Immature natural killer cell (primary cell): Measurements from ENCODE around the gene RYR1. TPM values are rescaled to one million over a fixed set of nuclear protein-coding genes. Genes with fewer than 3 reads are reported as not detected.
"Not testable (repeated sequence)": the region's sequence is repeated elsewhere in the genome, so short reads cannot be mapped to it uniquely, and the experiment has no call there.

Source experiments
- DNase-seq, 3 donors: peaks; one replicate each; pipeline ENCODE4 v3.0.0; 2022; ENCODE audit warnings: mixed read lengths in 1 of 3
- H3K27ac Mint-ChIP-seq, 6 donors: one replicate each; pipeline ENCODE4 v1.8.0; 2020; ENCODE audit warnings: mixed read lengths in 6 of 6, mild to moderate bottlenecking in 5 of 6, inconsistent platforms in 4 of 6, moderate library complexity in 3 of 6
- H3K27me3 Mint-ChIP-seq, 3 donors: one replicate each; pipeline ENCODE4 v1.8.0; 2020 to 2021; ENCODE audit warnings: low read depth in 3 of 3, mild to moderate bottlenecking in 3 of 3, mixed read lengths in 3 of 3, moderate library complexity in 3 of 3, inconsistent platforms in 1 of 3
- H3K36me3 Mint-ChIP-seq, 3 donors: one replicate each; pipeline ENCODE4 v1.8.0; 2020; ENCODE audit warnings: mixed read lengths in 3 of 3, inconsistent platforms in 2 of 3, mild to moderate bottlenecking in 2 of 3
- H3K4me1 Mint-ChIP-seq, 2 donors: one replicate each; pipeline ENCODE4 v1.8.0; 2020; ENCODE audit warnings: inconsistent platforms in 2 of 2, mild to moderate bottlenecking in 2 of 2, mixed read lengths in 2 of 2, moderate library complexity in 1 of 2
- H3K4me3 Mint-ChIP-seq, 5 donors: one replicate each; pipeline ENCODE4 v1.8.0; 2020; ENCODE audit warnings: mild to moderate bottlenecking in 5 of 5, mixed read lengths in 5 of 5, inconsistent platforms in 3 of 5, moderate library complexity in 3 of 5
- H3K9me3 Mint-ChIP-seq, 6 donors: one replicate each; pipeline ENCODE4 v1.8.0; 2020; ENCODE audit warnings: mild to moderate bottlenecking in 6 of 6, mixed read lengths in 6 of 6, inconsistent platforms in 4 of 6, moderate library complexity in 3 of 6
- polyA plus RNA-seq, 3 donors: library from polyadenylated mRNA; unstranded; fragments of 300-500 nt; fragmentation: Illumina TruSeq; gene quantifications; one replicate each; pipeline ENCODE4 v1.2.3, GENCODE V29; 2021

Gene RYR1
- polyA plus RNA-seq, 3 donors from 2014 or later = 0.04 TPM; not detected in 2

- H3K4me1 Mint-ChIP-seq = peaks cover 6% of the 10 kb centered on the region in 2 donors
- H3K4me3 Mint-ChIP-seq = no peak overlapping the region
- no peak overlapping the region for H3K27ac Mint-ChIP-seq
- DNase-seq = no peak
- H3K9me3 Mint-ChIP-seq = no peaks in the 10 kb centered on the region
- H3K27me3 Mint-ChIP-seq = no peaks in the 10 kb centered on the region
- H3K36me3 Mint-ChIP-seq = peaks cover 7 to 23% (median 13%) of the 10 kb centered on the region in 3 donors
Observed at GRCh38 chr19:38587562-38587961, 154.1 kb downstream of the RYR1 start.

- no peak overlapping the region for H3K4me3 Mint-ChIP-seq
- DNase-seq = no peak
- H3K9me3 Mint-ChIP-seq = no peaks in the 10 kb centered on the region
- no peaks in the 10 kb centered on the region for H3K27me3 Mint-ChIP-seq
- peak overlapping the region in 1 of 6 donors; percentile 24 for H3K27ac Mint-ChIP-seq
- peaks cover 7 to 23% (median 13%) of the 10 kb centered on the region in 3 donors for H3K36me3 Mint-ChIP-seq
- peaks cover 6% of the 10 kb centered on the region in 2 donors for H3K4me1 Mint-ChIP-seq
Observed at GRCh38 chr19:38588041-38588440, 154.6 kb downstream of the RYR1 start.

- Mint-ChIP-seq H3K27me3 (no peaks in the 10 kb centered on the region), H3K27ac (no peak overlapping the region), H3K36me3 (peaks cover 6 to 25% (median 7%) of the 10 kb centered on the region in 3 donors), H3K9me3 (no peaks in the 10 kb centered on the region), H3K4me3 (no peak overlapping the region), H3K4me1 (no peaks in the 10 kb centered on the region)
- no peak for DNase-seq
Observed at GRCh38 chr19:38592940-38593339, 159.4 kb downstream of the RYR1 start.

DNA sequence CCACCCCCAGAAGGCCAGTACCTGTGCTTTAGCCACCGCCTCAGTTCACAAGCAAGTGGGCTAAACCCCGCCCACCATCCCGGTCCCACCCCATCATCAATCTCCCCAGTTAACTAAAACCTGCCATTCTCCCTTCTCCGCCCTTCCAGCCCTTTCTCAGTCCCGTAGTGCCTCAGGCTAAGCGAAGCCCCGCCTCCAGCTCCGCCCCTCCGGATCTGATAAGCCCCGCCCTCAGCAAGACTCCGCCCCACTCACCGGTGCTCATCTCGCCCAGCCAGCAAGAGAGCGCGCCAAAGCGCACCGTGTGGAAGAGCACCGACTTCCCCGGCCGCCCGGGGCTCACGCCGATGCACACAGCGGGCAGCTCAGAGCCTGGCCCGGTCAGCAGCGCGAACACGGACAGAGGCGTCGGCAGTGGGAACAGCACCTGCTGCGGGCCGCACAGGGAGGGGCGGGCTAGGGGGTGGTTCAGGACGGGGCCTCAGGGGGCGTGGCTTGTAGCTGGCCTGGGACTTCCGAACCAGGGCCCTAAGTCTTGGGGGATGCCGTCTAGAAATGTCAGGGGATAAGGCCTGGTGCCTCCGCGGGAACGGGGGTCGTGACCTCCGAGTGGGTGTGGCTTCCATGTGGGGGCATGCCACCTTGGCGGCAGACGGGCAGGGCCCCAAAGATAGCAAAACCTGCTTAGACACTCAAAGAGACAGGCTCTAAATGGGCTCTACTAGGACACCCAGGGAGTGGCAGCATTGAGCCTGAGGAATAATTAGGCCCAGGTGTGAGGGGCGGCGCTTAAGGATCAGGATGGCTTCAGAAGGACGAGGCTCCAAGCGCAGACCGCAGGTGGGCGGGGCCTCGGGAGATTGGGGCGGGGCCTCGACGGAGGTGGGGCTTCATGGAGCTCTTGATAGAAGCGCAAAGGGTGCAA is 162.8 kb downstream of the RYR1 start:
- Mint-ChIP-seq H3K36me3 (peaks cover 5 to 20% (median 13%) of the 10 kb centered on the region in 3 donors), H3K27me3 (no peaks in the 10 kb centered on the region), H3K9me3 (no peaks in the 10 kb centered on the region), H3K4me3 (no peak overlapping the region), H3K27ac (peak overlapping the region in 2 of 6 donors; percentile 30 to 40), H3K4me1 (peaks cover 0 to 2% of the 10 kb centered on the region in 2 donors)
- no peak for DNase-seq

- H3K9me3 Mint-ChIP-seq = no peaks in the 10 kb centered on the region
- peaks cover 5 to 20% (median 13%) of the 10 kb centered on the region in 3 donors for H3K36me3 Mint-ChIP-seq
- no peak for DNase-seq
- no peak overlapping the region for H3K27ac Mint-ChIP-seq
- H3K27me3 Mint-ChIP-seq = no peaks in the 10 kb centered on the region
- H3K4me1 Mint-ChIP-seq = peaks cover 0 to 2% of the 10 kb centered on the region in 2 donors
- no peak overlapping the region for H3K4me3 Mint-ChIP-seq
Observed at GRCh38 chr19:38597075-38597474, 163.6 kb downstream of the RYR1 start.

- no peaks in the 10 kb centered on the region for H3K27me3 Mint-ChIP-seq
- H3K4me1 Mint-ChIP-seq = peaks cover 0 to 2% of the 10 kb centered on the region in 2 donors
- peaks cover 5 to 20% (median 13%) of the 10 kb centered on the region in 3 donors for H3K36me3 Mint-ChIP-seq
- no peaks in the 10 kb centered on the region for H3K9me3 Mint-ChIP-seq
- H3K4me3 Mint-ChIP-seq = no peak overlapping the region
- no peak overlapping the region for H3K27ac Mint-ChIP-seq
- no peak for DNase-seq
Observed at GRCh38 chr19:38599722-38600121, 166.2 kb downstream of the RYR1 start.

GRCh38 chr19:38602856-38603255 is 169.4 kb downstream of the RYR1 start:
- not testable (repeated sequence) for H3K27ac Mint-ChIP-seq, H3K4me3 Mint-ChIP-seq, H3K9me3 Mint-ChIP-seq, H3K27me3 Mint-ChIP-seq, DNase-seq, H3K4me1 Mint-ChIP-seq
- peaks cover 7 to 13% (median 9%) of the 10 kb centered on the region in 3 donors for H3K36me3 Mint-ChIP-seq

GRCh38 chr19:38606131-38606530 is 172.6 kb downstream of the RYR1 start:
- Mint-ChIP-seq H3K4me1 (no peaks in the 10 kb centered on the region), H3K27me3 (no peaks in the 10 kb centered on the region), H3K4me3 (no peak overlapping the region), H3K9me3 (no peaks in the 10 kb centered on the region), H3K27ac (no peak overlapping the region), H3K36me3 (peaks cover 8 to 20% (median 13%) of the 10 kb centered on the region in 3 donors)
- no peak for DNase-seq

- no peak overlapping the region for H3K4me3 Mint-ChIP-seq
- peaks cover 16 to 31% (median 21%) of the 10 kb centered on the region in 3 donors for H3K36me3 Mint-ChIP-seq
- H3K27me3 Mint-ChIP-seq = peaks cover 0 to 13% (median 7%) of the 10 kb centered on the region in 3 donors
- no peaks in the 10 kb centered on the region for H3K9me3 Mint-ChIP-seq
- DNase-seq = no peak
- peaks cover 44 to 48% of the 10 kb centered on the region in 2 donors for H3K4me1 Mint-ChIP-seq
- no peak overlapping the region for H3K27ac Mint-ChIP-seq
Observed at GRCh38 chr19:38614289-38614688, 180.8 kb downstream of the RYR1 start.

GRCh38 chr19:38615007-38615581 is 181.6 kb downstream of the RYR1 start:
- peaks cover 12 to 33% (median 18%) of the 10 kb centered on the region in 3 donors for H3K36me3 Mint-ChIP-seq
- no peaks in the 10 kb centered on the region for H3K9me3 Mint-ChIP-seq
- H3K4me3 Mint-ChIP-seq = peak overlapping the region; percentile 26 to 75 (median 62)
- peaks cover 0 to 14% (median 7%) of the 10 kb centered on the region in 3 donors for H3K27me3 Mint-ChIP-seq
- H3K27ac Mint-ChIP-seq = peak overlapping the region in 4 of 6 donors; percentile 47 to 66 (median 56)
- peaks cover 52 to 57% of the 10 kb centered on the region in 2 donors for H3K4me1 Mint-ChIP-seq
- no peak for DNase-seq

GRCh38 chr19:38616265-38616664 is 182.8 kb downstream of the RYR1 start:
- Mint-ChIP-seq H3K27me3 (peaks cover 0 to 14% (median 7%) of the 10 kb centered on the region in 3 donors), H3K4me1 (peaks cover 56 to 60% of the 10 kb centered on the region in 2 donors), H3K4me3 (peak overlapping the region; percentile 97 to 100 (median 99)), H3K9me3 (no peaks in the 10 kb centered on the region), H3K36me3 (peaks cover 11 to 27% (median 12%) of the 10 kb centered on the region in 3 donors), H3K27ac (peak overlapping the region; percentile 92 to 99 (median 98))
- no peak for DNase-seq

GRCh38 chr19:38617283-38617763 is 183.8 kb downstream of the RYR1 start:
- Mint-ChIP-seq H3K4me1 (peaks cover 59 to 65% of the 10 kb centered on the region in 2 donors), H3K27me3 (peaks cover 0 to 14% (median 7%) of the 10 kb centered on the region in 3 donors), H3K4me3 (peak overlapping the region; percentile 97 to 100 (median 99)), H3K36me3 (peaks cover 12 to 36% (median 14%) of the 10 kb centered on the region in 3 donors), H3K27ac (peak overlapping the region; percentile 92 to 99 (median 98)), H3K9me3 (no peaks in the 10 kb centered on the region)
- DNase-seq = peak in 2 of 3 donors; percentile 6 to 9

DNA sequence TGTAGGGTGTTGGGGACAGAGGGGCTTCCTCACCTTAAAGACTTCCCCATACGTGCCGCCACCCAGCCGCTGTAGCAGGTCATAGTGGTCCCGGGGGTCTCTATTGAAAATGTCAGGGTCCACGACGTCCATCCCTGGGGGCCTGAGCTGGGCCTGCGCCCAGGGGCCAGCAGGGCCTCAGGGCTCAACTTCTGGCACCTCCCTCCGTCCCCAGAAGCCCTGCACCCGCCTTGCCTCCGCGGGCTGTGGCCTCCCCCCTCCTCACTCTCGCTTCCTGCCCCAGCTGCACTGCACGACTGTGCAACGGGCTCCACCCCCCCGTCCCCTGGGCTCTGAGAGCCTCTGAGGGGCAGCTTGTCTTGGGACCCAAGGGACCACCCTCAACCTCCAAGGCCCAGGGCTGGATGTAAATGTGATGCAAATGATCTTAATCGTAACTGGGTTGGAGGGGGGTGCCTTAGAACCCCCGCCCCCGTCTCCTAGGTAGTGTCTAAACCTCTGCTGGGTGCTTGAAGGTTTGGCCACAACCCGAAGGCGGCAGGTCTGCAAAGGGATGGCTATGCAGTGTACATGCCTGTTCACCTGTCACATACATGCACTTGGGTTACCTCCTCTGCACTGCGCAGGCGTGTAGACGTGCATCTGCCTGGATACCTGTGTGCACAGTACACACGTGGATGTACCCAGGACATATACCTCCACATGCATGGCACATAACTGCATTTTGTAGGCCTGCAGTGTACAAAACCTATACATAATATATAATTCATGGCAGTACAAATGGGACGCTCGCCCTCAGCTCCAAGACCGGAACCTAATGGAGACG is 184.5 kb downstream of the RYR1 start, which contains the start of gene MAP4K1:
Gene MAP4K1 (minus strand): TSS at position 190 of the 826 bp plus-strand sequence. CDS start 58 bp downstream, at position 132.
- Mint-ChIP-seq H3K27ac (peak within 1 kb of the TSS; percentile 92 to 99 (median 98)), H3K4me3 (peak within 1 kb of the TSS; percentile 97 to 100 (median 99)), H3K9me3 (no peaks in the 10 kb centered on the region), H3K36me3 (peaks cover 10 to 32% (median 12%) of the 10 kb centered on the region in 3 donors), H3K27me3 (peaks cover 0 to 14% (median 7%) of the 10 kb centered on the region in 3 donors), H3K4me1 (peaks cover 56 to 65% of the 10 kb centered on the region in 2 donors)
- peak; percentile 63 to 72 (median 65) for DNase-seq
